Adrenal gland (tissue), 12 donors: ENCODE measurements around the gene PHYHD1. TPM values are rescaled to one million over a fixed set of nuclear protein-coding genes. Genes with fewer than 3 reads are reported as not detected.

ENCODE experiments used
- DNase-seq, 7 donors: peaks; one replicate each; pipeline ENCODE4 v3.0.0-alpha.2; 2019 to 2020
- H3K27ac ChIP-seq, 5 donors: fragments of 200-600 bp; sonication (generic) in 4 of 5; 1 replicate in 3 of 5; 2 replicates in 2 of 5; pipeline versions ENCODE4 v1.5.1 to v1.8.0; 2016 to 2020; ENCODE audit warnings: mild to moderate bottlenecking in 1 of 5
- H3K27me3 ChIP-seq: fragments of 200-600 bp; 2 replicates; pipeline ENCODE4 v1.8.0; 2021
- H3K36me3 ChIP-seq, 2 donors: fragments of 200-600 bp; replicated peaks in 1 of 2; 1 replicate in 1 of 2; 2 replicates in 1 of 2; pipeline versions ENCODE4 v1.5.1 to v1.8.0; 2018 to 2022
- H3K4me1 ChIP-seq, 2 donors: fragments of 200-600 bp; replicated peaks in 1 of 2; 1 replicate in 1 of 2; 2 replicates in 1 of 2; pipeline versions ENCODE4 v1.5.1 to v1.8.0; 2018 to 2021
- H3K4me3 ChIP-seq, 4 donors: fragments of 200-600 bp; sonication (generic) in 3 of 4; one replicate each; pipeline ENCODE4 v1.5.1; 2016 to 2018
- H3K9me3 ChIP-seq, 3 donors: fragments of 200-600 bp; sonication (generic) in 1 of 3; replicated peaks in 1 of 3; 1 replicate in 2 of 3; 2 replicates in 1 of 3; pipeline versions ENCODE4 v1.5.1 to v1.8.0; 2016 to 2021
- POLR2A ChIP-seq, 2 donors: fragments of 450-650 bp; IDR thresholded peaks; one replicate each; pipeline ENCODE4 v1.6.1; 2017; ENCODE audit warnings: antibody characterized with exemption in 2 of 2, mild to moderate bottlenecking in 2 of 2, moderate library complexity in 1 of 2
- WGBS, 4 donors: extraction: QIAGEN DNeasy Blood & Tissue Kit in 2 of 4; methylation state at CpG; one replicate each; pipeline versions ENCODE4 v1.1.5 to v1.1.7; 2013 to 2017; 5-methylcytosine and 5-hydroxymethylcytosine counted together
- intact Hi-C, 2 donors: fragments of 100-400 bp; cut with DNase I; formaldehyde crosslinking; loops; one replicate each; pipeline versions ENCODE4 v1.14.1 to v1.15.0; 2022 to 2023
- polyA plus RNA-seq, 3 donors: library from polyadenylated mRNA; stranded (reverse); fragments of 200-250 nt in 2 of 3; fragments of 350-450 nt in 1 of 3; fragmentation: Illumina TruSeq in 1 of 3; extraction: RNeasy Lipid Tissue Mini Kit (QIAGEN cat#74804) in 1 of 3; gene quantifications; one replicate each; pipeline ENCODE4 v1.2.3, GENCODE V29; 2013 to 2014
- total RNA-seq, 9 donors: library from RNA; depleted of rRNA in 4 of 9; stranded (reverse); fragments of >200 nt in 4 of 9; fragments of 120-200 nt in 1 of 9; fragmentation: NEBNext Ultra II Directional in 1 of 9; extraction: Animal tissue kit (Norgen Biotek cat#: 25700) in 1 of 9; gene quantifications; one replicate each; pipeline versions ENCODE4 v1.1.0 to v1.2.4, GENCODE V29; 2013 to 2023
- TF ChIP-seq, protein P1 (sequence below), 6 experiments: fragments of 450-650 bp in 4 of 6; fragments of 200-600 bp in 2 of 6; sonication (generic) in 1 of 6; IDR thresholded peaks; 1 replicate in 5 of 6; 2 replicates in 1 of 6; pipeline versions ENCODE4 v1.5.1 to v1.8.0; 2016 to 2021; ENCODE audit warnings: antibody characterized with exemption in 6 of 6, mild to moderate bottlenecking in 2 of 6, moderate library complexity in 1 of 6
- donor health status: healthy with polysubstance abuse.
- donor health status: Bipolar disorder and iron deficiency.
- donor health status: DM: yes; HTN: yes; CAD: no.
- donor health status: DM: no; HTN: no; CAD: no.
- donor health status: DM: no; HTN: no; CAD: no.
- donor health status: DM: yes; HTN: yes; CAD: no.

The PHYHD1 gene
- total and polyA plus RNA-seq, 12 donors, result 9.1 to 86.6 (median 30.9) TPM

GRCh38 chr9:128936171-128936865 lies 15.5 kb downstream of the PHYHD1 start:
- no peak for DNase-seq
- no peak overlapping the region for H3K27ac ChIP-seq
- no peaks in the 10 kb centered on the region for H3K36me3 ChIP-seq
- no peaks in the 10 kb centered on the region for H3K9me3 ChIP-seq
- no peaks in the 10 kb centered on the region for H3K27me3 ChIP-seq
- H3K4me1 ChIP-seq, result peaks cover 0 to 7% of the 10 kb centered on the region in 2 donors
- WGBS, 4 donors, result 81 to 92% (median 86%) methylated on average over 7 to 11 of the region's 11 CpGs
- no peak overlapping the region for H3K4me3 ChIP-seq
- intact Hi-C loops, result no loop called here
- TF ChIP-seq, protein P1, sequence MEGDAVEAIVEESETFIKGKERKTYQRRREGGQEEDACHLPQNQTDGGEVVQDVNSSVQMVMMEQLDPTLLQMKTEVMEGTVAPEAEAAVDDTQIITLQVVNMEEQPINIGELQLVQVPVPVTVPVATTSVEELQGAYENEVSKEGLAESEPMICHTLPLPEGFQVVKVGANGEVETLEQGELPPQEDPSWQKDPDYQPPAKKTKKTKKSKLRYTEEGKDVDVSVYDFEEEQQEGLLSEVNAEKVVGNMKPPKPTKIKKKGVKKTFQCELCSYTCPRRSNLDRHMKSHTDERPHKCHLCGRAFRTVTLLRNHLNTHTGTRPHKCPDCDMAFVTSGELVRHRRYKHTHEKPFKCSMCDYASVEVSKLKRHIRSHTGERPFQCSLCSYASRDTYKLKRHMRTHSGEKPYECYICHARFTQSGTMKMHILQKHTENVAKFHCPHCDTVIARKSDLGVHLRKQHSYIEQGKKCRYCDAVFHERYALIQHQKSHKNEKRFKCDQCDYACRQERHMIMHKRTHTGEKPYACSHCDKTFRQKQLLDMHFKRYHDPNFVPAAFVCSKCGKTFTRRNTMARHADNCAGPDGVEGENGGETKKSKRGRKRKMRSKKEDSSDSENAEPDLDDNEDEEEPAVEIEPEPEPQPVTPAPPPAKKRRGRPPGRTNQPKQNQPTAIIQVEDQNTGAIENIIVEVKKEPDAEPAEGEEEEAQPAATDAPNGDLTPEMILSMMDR (IDR thresholded peaks at IDR 0.05), result no peak
- no peak for TF ChIP-seq POLR2A (IDR thresholded peaks at IDR 0.05)

DNA sequence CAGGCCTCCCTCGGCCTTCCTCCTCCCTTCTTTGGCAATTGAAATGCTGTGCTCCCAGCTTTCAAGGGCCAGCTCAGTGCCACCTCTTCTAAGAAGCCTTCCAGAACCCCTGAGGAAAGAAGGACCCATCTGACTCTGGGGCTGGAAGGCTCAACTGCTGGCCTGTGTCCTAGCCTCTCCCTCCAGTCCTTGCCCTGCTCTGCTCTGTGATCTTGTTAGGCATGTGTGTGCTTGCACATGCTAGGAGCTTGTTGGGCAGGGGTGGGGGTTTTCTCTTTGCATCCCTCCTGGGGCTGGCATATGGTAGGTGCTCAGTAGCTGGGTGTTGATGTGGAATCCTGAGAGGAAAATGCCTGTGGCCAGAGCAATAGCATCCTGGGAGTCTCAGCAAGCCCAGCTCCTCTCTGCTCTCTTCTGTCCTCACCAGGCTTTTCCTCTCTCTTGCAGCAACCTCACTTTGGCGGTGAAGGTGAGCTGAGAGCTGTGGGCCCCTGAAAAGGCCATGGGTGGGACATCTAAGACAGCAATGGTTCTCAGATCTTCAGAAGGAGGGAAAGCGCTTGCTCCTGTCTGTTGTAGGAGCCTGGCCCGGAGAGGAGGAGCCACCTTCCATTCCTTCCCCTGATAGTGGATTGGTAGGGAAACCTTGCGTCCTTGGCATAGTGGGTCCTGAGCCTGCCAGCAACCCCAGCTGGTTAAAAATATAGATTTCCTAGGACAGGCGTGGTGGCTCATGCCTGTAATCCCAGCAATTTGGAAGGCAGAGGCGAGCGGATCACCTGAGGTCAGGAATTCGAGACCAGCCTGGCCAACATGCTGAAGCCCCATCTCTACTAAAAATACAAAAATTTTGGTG lies 16.8 kb downstream of the PHYHD1 start:
- H3K4me3 ChIP-seq, result no peak overlapping the region
- no peaks in the 10 kb centered on the region for H3K27me3 ChIP-seq
- H3K27ac ChIP-seq, result no peak overlapping the region
- 91 to 99% (median 96%) methylated on average over 8 to 9 of the region's 9 CpGs for WGBS, 4 donors
- H3K9me3 ChIP-seq, result no peaks in the 10 kb centered on the region
- DNase-seq, result no peak
- no peaks in the 10 kb centered on the region for H3K36me3 ChIP-seq
- H3K4me1 ChIP-seq, result peaks cover 0 to 14% of the 10 kb centered on the region in 2 donors
- no peak for TF ChIP-seq POLR2A (IDR thresholded peaks at IDR 0.05)
- TF ChIP-seq, protein P1 (IDR thresholded peaks at IDR 0.05), result no peak
- intact Hi-C loops, result no loop called here

DNA sequence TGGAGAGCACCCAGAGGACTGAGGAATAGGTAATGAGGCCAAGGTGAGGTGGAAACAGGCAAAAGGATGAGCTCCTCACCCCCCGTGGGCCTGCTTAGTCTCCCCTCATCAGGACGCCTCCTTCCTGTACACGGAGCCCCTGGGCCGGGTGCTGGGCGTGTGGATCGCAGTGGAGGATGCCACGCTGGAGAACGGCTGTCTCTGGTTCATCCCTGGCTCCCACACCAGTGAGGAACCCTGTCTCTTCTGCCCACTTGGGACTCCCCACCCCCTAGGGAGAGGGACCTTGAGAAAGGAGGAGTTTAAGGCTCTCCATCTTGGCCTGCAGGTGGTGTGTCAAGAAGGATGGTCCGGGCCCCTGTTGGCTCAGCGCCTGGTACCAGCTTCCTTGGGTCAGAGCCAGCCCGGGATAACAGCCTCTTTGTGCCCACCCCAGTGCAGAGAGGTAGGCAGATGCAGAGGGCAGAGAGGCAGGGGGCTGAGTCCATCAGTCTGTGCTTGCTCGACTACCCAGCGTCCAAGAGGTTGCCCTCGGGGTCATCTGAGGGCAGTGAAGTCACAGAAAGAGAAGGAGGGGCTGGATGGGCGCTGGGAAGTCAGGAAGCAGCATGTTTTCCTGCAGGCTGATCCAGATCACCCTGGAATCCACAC lies 19.6 kb downstream of the PHYHD1 start:
- Histone ChIP-seq H3K27ac (peak overlapping the region in 1 of 5 donors; percentile 27), H3K4me1 (peaks cover 8 to 28% of the 10 kb centered on the region in 2 donors), H3K36me3 (no peaks in the 10 kb centered on the region), H3K27me3 (no peaks in the 10 kb centered on the region), H3K4me3 (no peak overlapping the region), H3K9me3 (no peaks in the 10 kb centered on the region)
- 55 to 73% (median 62%) methylated on average over 6 to 15 of the region's 15 CpGs for WGBS, 4 donors
- intact Hi-C loops, result no loop called here
- DNase-seq, result peak in 3 of 7 donors; percentile 23 to 57 (median 45)
- TF ChIP-seq POLR2A (IDR thresholded peaks at IDR 0.05), result no peak
- TF ChIP-seq, protein P1 (IDR thresholded peaks at IDR 0.05), result no peak
